ENCODE results near the gene CSRP1. TPM values are rescaled to one million over a fixed set of nuclear protein-coding genes. Genes with fewer than 3 reads are reported as not detected.
"Not testable (repeated sequence)": the region's sequence is repeated elsewhere in the genome, so short reads cannot be mapped to it uniquely, and the experiment has no call there.

The CSRP1 gene
- 10 to 100 TPM; 82.4 to 83.4 TPM for total RNA-seq

- peak; percentile 88 for DNase-seq
- H3K4me1 Mint-ChIP-seq, result peaks cover 56% of the 10 kb centered on the region
- POLR2A ChIA-PET, result no interaction called here
- CTCF ChIA-PET, result interaction anchor here (1.0 to 4.0 kb wide), 5 partner anchors 8 to 59 kb away, joined by 3 to 29 read pairs (median 3); no protein-coding TSS in a partner anchor
- peaks cover 11% of the 10 kb centered on the region for H3K36me3 Mint-ChIP-seq (ENCODE audit: low read depth)
- no peaks in the 10 kb centered on the region for H3K27me3 Mint-ChIP-seq
- H3K4me3 Mint-ChIP-seq, result peak within 1 kb of the TSS; percentile 96
- peak within 1 kb of the TSS; percentile 95 for H3K27ac Mint-ChIP-seq
- no peaks in the 10 kb centered on the region for H3K9me3 Mint-ChIP-seq
These were observed at the start of gene CSRP1 for GRCh38 chr1:201506557-201507359. Gene CSRP1 (minus strand): TSS chr1:201507123. CDS start chr1:201496303, 10,820 bp downstream.

- CTCF ChIA-PET, result interaction anchor here (1.3 kb wide), 1 partner anchor 42 kb away, joined by 3 read pairs; no protein-coding TSS in a partner anchor
- Mint-ChIP-seq H3K9me3 (no peaks in the 10 kb centered on the region), H3K27ac (no peak overlapping the region), H3K36me3 (ENCODE audit: low read depth) (no peaks in the 10 kb centered on the region), H3K4me3 (no peak overlapping the region), H3K4me1 (peaks cover 6% of the 10 kb centered on the region), H3K27me3 (peaks cover 7% of the 10 kb centered on the region)
- DNase-seq, result no peak
- POLR2A ChIA-PET, result no interaction called here
These were observed 48.6 kb upstream of the CSRP1 start for GRCh38 chr1:201555593-201555945.

GRCh38 chr1:201554789-201555592 lies 48.1 kb upstream of the CSRP1 start:
- Mint-ChIP-seq H3K36me3 (ENCODE audit: low read depth) (no peaks in the 10 kb centered on the region), H3K9me3 (no peaks in the 10 kb centered on the region), H3K4me3 (no peak overlapping the region), H3K4me1 (peaks cover 3% of the 10 kb centered on the region), H3K27me3 (peaks cover 7% of the 10 kb centered on the region), H3K27ac (no peak overlapping the region)
- no peak for DNase-seq
- ChIA-PET CTCF (interaction anchor here (1.3 kb wide), 1 partner anchor 42 kb away, joined by 3 read pairs; no protein-coding TSS in a partner anchor), POLR2A (no interaction called here)

- H3K27me3 Mint-ChIP-seq, result peaks cover 7% of the 10 kb centered on the region
- ChIA-PET POLR2A (no interaction called here), CTCF (no interaction called here)
- no peaks in the 10 kb centered on the region for H3K36me3 Mint-ChIP-seq (ENCODE audit: low read depth)
- H3K9me3 Mint-ChIP-seq, result no peaks in the 10 kb centered on the region
- H3K4me3 Mint-ChIP-seq, result no peak overlapping the region
- no peaks in the 10 kb centered on the region for H3K4me1 Mint-ChIP-seq
- DNase-seq, result no peak
- no peak overlapping the region for H3K27ac Mint-ChIP-seq
These were observed 47.3 kb upstream of the CSRP1 start for GRCh38 chr1:201554190-201554600.

GRCh38 chr1:201553496-201554189 lies 46.7 kb upstream of the CSRP1 start:
- ChIA-PET CTCF (no interaction called here), POLR2A (no interaction called here)
- Mint-ChIP-seq H3K9me3 (no peaks in the 10 kb centered on the region), H3K27me3 (peaks cover 7% of the 10 kb centered on the region), H3K27ac (no peak overlapping the region), H3K36me3 (ENCODE audit: low read depth) (no peaks in the 10 kb centered on the region), H3K4me3 (no peak overlapping the region), H3K4me1 (no peaks in the 10 kb centered on the region)
- DNase-seq, result no peak

GRCh38 chr1:201552941-201553351 lies 46.0 kb upstream of the CSRP1 start:
- Mint-ChIP-seq H3K4me1 (no peaks in the 10 kb centered on the region), H3K4me3 (no peak overlapping the region), H3K36me3 (ENCODE audit: low read depth) (no peaks in the 10 kb centered on the region), H3K27me3 (peaks cover 7% of the 10 kb centered on the region), H3K9me3 (no peaks in the 10 kb centered on the region), H3K27ac (no peak overlapping the region)
- no peak for DNase-seq
- CTCF ChIA-PET, result no interaction called here
- POLR2A ChIA-PET, result no interaction called here

GRCh38 chr1:201551877-201552731 lies 45.2 kb upstream of the CSRP1 start:
- Mint-ChIP-seq H3K27ac (no peak overlapping the region), H3K36me3 (ENCODE audit: low read depth) (no peaks in the 10 kb centered on the region), H3K9me3 (no peaks in the 10 kb centered on the region), H3K4me1 (no peaks in the 10 kb centered on the region), H3K4me3 (no peak overlapping the region), H3K27me3 (peaks cover 7% of the 10 kb centered on the region)
- DNase-seq, result no peak
- CTCF ChIA-PET, result interaction anchor here (1.3 to 2.1 kb wide), 2 partner anchors 8 to 14 kb away, joined by 5 to 7 read pairs; partner anchors contain the start of gene NAV1
- POLR2A ChIA-PET, result no interaction called here

- Mint-ChIP-seq H3K4me3 (no peak overlapping the region), H3K27me3 (peaks cover 7% of the 10 kb centered on the region), H3K27ac (no peak overlapping the region), H3K9me3 (no peaks in the 10 kb centered on the region), H3K4me1 (no peaks in the 10 kb centered on the region), H3K36me3 (ENCODE audit: low read depth) (no peaks in the 10 kb centered on the region)
- ChIA-PET CTCF (interaction anchor here (0.5 to 2.1 kb wide), 4 partner anchors 9 to 41 kb away, joined by 3 to 7 read pairs (median 4); partner anchors contain the start of gene NAV1), POLR2A (no interaction called here)
- DNase-seq, result no peak
These were observed 44.2 kb upstream of the CSRP1 start for GRCh38 chr1:201551096-201551495.

GRCh38 chr1:201549522-201549921 lies 42.6 kb upstream of the CSRP1 start:
- H3K36me3 Mint-ChIP-seq (ENCODE audit: low read depth); H3K27ac Mint-ChIP-seq; H3K4me3 Mint-ChIP-seq; CTCF ChIA-PET; H3K4me1 Mint-ChIP-seq; DNase-seq; POLR2A ChIA-PET; H3K9me3 Mint-ChIP-seq: not testable (repeated sequence)
- H3K27me3 Mint-ChIP-seq, result peaks cover 15% of the 10 kb centered on the region

- ChIA-PET POLR2A (no interaction called here), CTCF (interaction anchor here (1.4 kb wide), 1 partner anchor 14 kb away, joined by 7 read pairs; no protein-coding TSS in a partner anchor)
- Mint-ChIP-seq H3K27ac (no peak overlapping the region), H3K9me3 (no peaks in the 10 kb centered on the region), H3K4me3 (no peak overlapping the region), H3K4me1 (no peaks in the 10 kb centered on the region), H3K36me3 (ENCODE audit: low read depth) (peaks cover 1% of the 10 kb centered on the region), H3K27me3 (peaks cover 38% of the 10 kb centered on the region)
- DNase-seq, result no peak
These were observed 39.0 kb upstream of the CSRP1 start for GRCh38 chr1:201545851-201546492.

- Mint-ChIP-seq H3K27ac (no peak overlapping the region), H3K4me1 (peaks cover 5% of the 10 kb centered on the region), H3K9me3 (no peaks in the 10 kb centered on the region), H3K36me3 (ENCODE audit: low read depth) (peaks cover 2% of the 10 kb centered on the region), H3K4me3 (no peak overlapping the region), H3K27me3 (peaks cover 51% of the 10 kb centered on the region)
- ChIA-PET POLR2A (no interaction called here), CTCF (interaction anchor here (0.9 kb wide), 1 partner anchor 31 kb away, joined by 3 read pairs; no protein-coding TSS in a partner anchor)
- DNase-seq, result no peak
These were observed 37.8 kb upstream of the CSRP1 start for GRCh38 chr1:201544710-201545109.
